CD4-positive, alpha-beta T cell (primary cell): Measurements from ENCODE around the gene IL16. TPM values are rescaled to one million over a fixed set of nuclear protein-coding genes. Genes with fewer than 3 reads are reported as not detected.
A peak's percentile ranks its signal among the peaks of the same experiment; 100 is the strongest.

Experiments
- ATAC-seq: fragments of 200-7000 bp; cut with Tn5 transposase; one replicate; pipeline ENCODE4 v1.10.0; 2022; ENCODE audit warnings: mild to moderate bottlenecking; ENCODE audit not compliant: poor library complexity
- CTCF ChIA-PET: fragments of 350-600 bp; sonication (Branson Sonifier 250); formaldehyde crosslinking; loops from one replicate; lab custom pipeline; 2021; ENCODE audit warnings: antibody characterized with exemption, inconsistent platforms; lab: Charles Lee
- POLR2A ChIA-PET: fragments of 350-600 bp; sonication (Branson Sonifier 250); formaldehyde crosslinking; loops from one replicate; lab custom pipeline; 2021; ENCODE audit warnings: antibody characterized with exemption, inconsistent platforms; lab: Charles Lee
- DNase-seq, 14 experiments: peaks; one replicate each; pipeline ENCODE4 v3.0.0-alpha.2; 2013 to 2020; ENCODE audit warnings: mixed read lengths in 2 of 14
- H3K27ac ChIP-seq, 2 donors: one replicate each; pipeline versions ENCODE4 v1.5.1 to v1.7.0; 2013; ENCODE audit warnings: low read length in 2 of 2, low read depth in 1 of 2, mild to moderate bottlenecking in 1 of 2
- H3K27me3 ChIP-seq, 2 experiments: 1 replicate in 1 of 2; 2 replicates in 1 of 2; pipeline versions ENCODE4 v1.6.1 to v1.7.0; 2013; ENCODE audit warnings: low read length in 2 of 2, control low read depth in 1 of 2, mild to moderate bottlenecking in 1 of 2, moderate library complexity in 1 of 2; ENCODE audit not compliant: insufficient read depth in 2 of 2, control insufficient read depth in 1 of 2
- H3K36me3 ChIP-seq: one replicate; pipeline ENCODE4 v1.6.1; 2013; ENCODE audit warnings: low read length, control low read depth; ENCODE audit not compliant: insufficient read depth
- H3K4me1 ChIP-seq: one replicate; pipeline ENCODE4 v1.6.1; 2013; ENCODE audit warnings: low read length, control low read depth; ENCODE audit not compliant: insufficient read depth
- H3K4me3 ChIP-seq: one replicate; pipeline ENCODE4 v1.5.1; 2013; ENCODE audit warnings: mild to moderate bottlenecking, low read length, moderate library complexity
- H3K9me3 ChIP-seq, 2 experiments: 1 replicate in 1 of 2; 2 replicates in 1 of 2; pipeline versions ENCODE4 v1.6.1 to v1.7.0; 2013; ENCODE audit warnings: low read length in 2 of 2, mild to moderate bottlenecking in 2 of 2, control low read depth in 1 of 2, moderate library complexity in 1 of 2; ENCODE audit not compliant: control insufficient read depth in 1 of 2, insufficient read depth in 1 of 2
- H3K27ac Mint-ChIP-seq: one replicate; pipeline ENCODE4 v1.8.0; 2020; ENCODE audit warnings: mixed read lengths
- H3K27me3 Mint-ChIP-seq: one replicate; pipeline ENCODE4 v1.8.0; 2021; ENCODE audit warnings: mixed read lengths
- H3K36me3 Mint-ChIP-seq: one replicate; pipeline ENCODE4 v1.8.0; 2021; ENCODE audit warnings: low read depth, mixed read lengths
- H3K4me1 Mint-ChIP-seq: one replicate; pipeline ENCODE4 v1.8.0; 2021; ENCODE audit warnings: low read depth, mixed read lengths
- H3K4me3 Mint-ChIP-seq: one replicate; pipeline ENCODE4 v1.8.0; 2020; ENCODE audit warnings: mild to moderate bottlenecking, mixed read lengths
- H3K9me3 Mint-ChIP-seq: one replicate; pipeline ENCODE4 v1.8.0; 2020; ENCODE audit warnings: mixed read lengths
- intact Hi-C, 2 experiments: fragments of 100-400 bp; cut with DNase I in 1 of 2; cut with micrococcal nuclease in 1 of 2; formaldehyde crosslinking; loops; one replicate each; pipeline versions ENCODE4 v1.15.1 to v1.9.0; 2023 to 2025; cut with DNase I, micrococcal nuclease
- total RNA-seq, 174 experiments: library from RNA in 2 of 174; stranded (reverse) in 2 of 174; gene quantifications; one replicate each; pipeline ENCODE4 v1.2.3 and lab custom pipeline; 2021 to 2026
- TF ChIP-seq, protein P1 (sequence below): fragments of 200-600 bp; IDR thresholded peaks from one replicate; pipeline ENCODE4 v1.8.0; 2022; ENCODE audit warnings: antibody characterized with exemption, mild to moderate bottlenecking

Gene IL16
- total RNA-seq, 2 experiments from 2014 or later = 164 to 168 TPM

DNA sequence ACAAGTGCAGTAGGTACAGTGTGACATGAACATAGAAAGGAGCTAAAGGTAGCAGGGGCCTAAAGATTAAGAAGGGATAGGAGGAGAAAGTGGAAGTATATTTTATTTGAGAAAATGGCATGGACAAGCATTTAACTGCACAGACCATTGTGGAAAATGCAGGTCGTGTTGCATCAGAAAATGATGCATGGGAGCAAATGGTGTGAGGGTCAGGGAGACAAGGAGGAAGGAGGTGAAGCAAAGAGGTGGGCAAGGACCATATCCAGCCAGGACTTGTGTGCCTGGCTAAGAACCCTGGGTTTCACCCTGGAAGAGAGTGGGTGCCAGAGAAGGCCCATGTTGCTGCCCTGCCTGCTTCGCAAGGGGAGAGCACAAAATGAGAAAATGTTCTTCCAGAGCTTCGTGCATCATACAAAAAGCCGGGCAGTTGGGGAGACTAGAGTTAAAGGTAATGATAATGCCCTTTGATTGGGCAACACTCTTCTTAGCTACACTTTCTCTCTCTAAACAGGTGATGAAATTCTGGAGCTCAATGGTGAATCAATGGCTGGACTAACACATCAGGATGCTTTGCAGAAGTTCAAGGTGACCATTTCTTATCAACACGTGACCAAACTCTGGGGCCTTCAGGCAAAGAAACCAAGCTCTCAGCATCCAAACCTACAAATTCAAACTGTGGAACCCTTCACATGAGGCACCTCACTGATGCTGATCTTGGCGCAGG lies 81.8 kb downstream of the IL16 start:
- Histone ChIP-seq H3K9me3 (peaks cover 4 to 12% of the 10 kb centered on the region in 2 experiments), H3K27ac (no peak overlapping the region), H3K4me1 (peaks cover 36% of the 10 kb centered on the region), H3K27me3 (no peaks in the 10 kb centered on the region), H3K4me3 (no peak overlapping the region), H3K36me3 (no peaks in the 10 kb centered on the region)
- TF ChIP-seq, protein P1, sequence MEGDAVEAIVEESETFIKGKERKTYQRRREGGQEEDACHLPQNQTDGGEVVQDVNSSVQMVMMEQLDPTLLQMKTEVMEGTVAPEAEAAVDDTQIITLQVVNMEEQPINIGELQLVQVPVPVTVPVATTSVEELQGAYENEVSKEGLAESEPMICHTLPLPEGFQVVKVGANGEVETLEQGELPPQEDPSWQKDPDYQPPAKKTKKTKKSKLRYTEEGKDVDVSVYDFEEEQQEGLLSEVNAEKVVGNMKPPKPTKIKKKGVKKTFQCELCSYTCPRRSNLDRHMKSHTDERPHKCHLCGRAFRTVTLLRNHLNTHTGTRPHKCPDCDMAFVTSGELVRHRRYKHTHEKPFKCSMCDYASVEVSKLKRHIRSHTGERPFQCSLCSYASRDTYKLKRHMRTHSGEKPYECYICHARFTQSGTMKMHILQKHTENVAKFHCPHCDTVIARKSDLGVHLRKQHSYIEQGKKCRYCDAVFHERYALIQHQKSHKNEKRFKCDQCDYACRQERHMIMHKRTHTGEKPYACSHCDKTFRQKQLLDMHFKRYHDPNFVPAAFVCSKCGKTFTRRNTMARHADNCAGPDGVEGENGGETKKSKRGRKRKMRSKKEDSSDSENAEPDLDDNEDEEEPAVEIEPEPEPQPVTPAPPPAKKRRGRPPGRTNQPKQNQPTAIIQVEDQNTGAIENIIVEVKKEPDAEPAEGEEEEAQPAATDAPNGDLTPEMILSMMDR = no peak
- ChIA-PET CTCF (interaction anchor here (1.2 kb wide), 1 partner anchor 13 kb away, joined by 7 read pairs; no protein-coding TSS in a partner anchor), POLR2A (interaction anchor here (1.1 to 13.8 kb wide), 2 partner anchors 9 to 22 kb away, joined by 3 to 396 read pairs; no protein-coding TSS in a partner anchor)
- no peak overlapping the region for H3K4me3 Mint-ChIP-seq
- no peak for ATAC-seq
- no peaks in the 10 kb centered on the region for H3K27me3 Mint-ChIP-seq
- peaks cover 4% of the 10 kb centered on the region for H3K9me3 Mint-ChIP-seq
- DNase-seq = no peak
- H3K27ac Mint-ChIP-seq = no peak overlapping the region
- H3K4me1 Mint-ChIP-seq = peaks cover 77% of the 10 kb centered on the region
- intact Hi-C loops = loop anchor here in 1 of 2 experiments (10.0 kb wide), 1 partner anchor 196 kb away; no protein-coding TSS in a partner anchor
- peaks cover 19% of the 10 kb centered on the region for H3K36me3 Mint-ChIP-seq

DNA sequence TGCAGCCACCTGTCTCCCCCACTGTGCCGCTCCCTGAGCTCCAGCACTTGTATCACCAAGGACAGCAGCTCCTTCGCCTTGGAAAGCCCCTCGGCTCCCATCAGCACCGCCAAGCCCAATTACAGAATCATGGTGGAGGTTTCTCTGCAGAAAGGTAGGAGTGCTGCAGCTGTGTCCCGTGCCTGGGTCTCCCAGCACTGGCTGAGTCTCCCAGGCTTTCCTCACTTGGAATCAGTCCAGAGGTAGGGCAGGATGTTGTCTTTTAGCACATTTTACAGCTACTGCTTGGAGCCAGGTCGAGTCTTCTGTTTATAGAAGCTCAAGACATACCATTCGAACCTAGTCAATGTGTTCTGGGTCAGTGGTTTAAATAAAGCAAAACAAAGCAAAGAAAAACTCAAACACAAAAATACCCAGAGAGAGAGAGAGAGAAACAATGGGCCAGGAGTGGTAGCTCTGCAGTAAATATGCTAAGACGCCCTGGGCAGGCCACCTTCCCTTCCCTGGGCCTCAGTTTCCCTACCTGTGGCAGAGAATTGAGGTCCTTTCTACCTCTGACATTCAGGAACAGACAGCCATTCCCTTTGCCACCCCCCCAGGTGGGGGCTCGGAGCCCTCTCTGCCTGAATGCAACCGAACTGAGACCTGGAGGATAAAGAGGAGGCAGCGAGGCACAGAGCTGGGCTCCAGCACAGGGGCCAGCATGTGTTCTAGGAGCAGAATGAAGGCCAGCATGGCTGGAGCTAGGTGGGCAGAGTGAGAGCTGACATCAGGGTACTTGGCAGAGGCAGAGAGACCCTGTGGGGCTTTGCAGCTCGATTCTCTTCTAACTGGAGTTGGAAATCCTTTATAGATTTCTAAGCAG lies 83.2 kb downstream of the IL16 start:
- H3K9me3 Mint-ChIP-seq = peaks cover 4% of the 10 kb centered on the region
- Histone ChIP-seq H3K27ac (no peak overlapping the region), H3K4me1 (peaks cover 43% of the 10 kb centered on the region), H3K36me3 (no peaks in the 10 kb centered on the region), H3K4me3 (no peak overlapping the region), H3K27me3 (no peaks in the 10 kb centered on the region), H3K9me3 (peaks cover 4 to 12% of the 10 kb centered on the region in 2 experiments)
- ChIA-PET CTCF (interaction anchor here (1.0 to 2.0 kb wide), 2 partner anchors 10 to 14 kb away, joined by 3 to 10 read pairs; no protein-coding TSS in a partner anchor), POLR2A (interaction anchor here (0.6 to 13.8 kb wide), 5 partner anchors 21 to 127 kb away, joined by 3 to 396 read pairs (median 4); partner anchors contain the start of gene STARD5)
- ATAC-seq (no peak), DNase-seq (no peak)
- no peak overlapping the region for H3K4me3 Mint-ChIP-seq
- H3K27ac Mint-ChIP-seq = peak overlapping the region; percentile 68
- H3K4me1 Mint-ChIP-seq = peaks cover 81% of the 10 kb centered on the region
- intact Hi-C loops = loop anchor here in 1 of 2 experiments (2.0 to 10.0 kb wide), 2 partner anchors 17 to 195 kb away; no protein-coding TSS in a partner anchor
- TF ChIP-seq, protein P1 = no peak
- H3K27me3 Mint-ChIP-seq = no peaks in the 10 kb centered on the region
- H3K36me3 Mint-ChIP-seq = peaks cover 19% of the 10 kb centered on the region
